GM20000 (cell line): ENCODE measurements around the gene USP53.
"Not testable (repeated sequence)": the region's sequence is repeated elsewhere in the genome, so short reads cannot be mapped to it uniquely, and the experiment has no call there.

Source experiments
- DNase-seq: peaks from one replicate; pipeline ENCODE4 v3.0.0; 2012; ENCODE audit warnings: low spot score
- TF ChIP-seq, protein P1 (sequence below): IDR thresholded peaks from 2 replicates; pipeline ENCODE4 v1.5.1; 2012; ENCODE audit warnings: mild to moderate bottlenecking, control low read depth; ENCODE audit errors: extremely low read depth, missing control alignments

Gene USP53

DNA sequence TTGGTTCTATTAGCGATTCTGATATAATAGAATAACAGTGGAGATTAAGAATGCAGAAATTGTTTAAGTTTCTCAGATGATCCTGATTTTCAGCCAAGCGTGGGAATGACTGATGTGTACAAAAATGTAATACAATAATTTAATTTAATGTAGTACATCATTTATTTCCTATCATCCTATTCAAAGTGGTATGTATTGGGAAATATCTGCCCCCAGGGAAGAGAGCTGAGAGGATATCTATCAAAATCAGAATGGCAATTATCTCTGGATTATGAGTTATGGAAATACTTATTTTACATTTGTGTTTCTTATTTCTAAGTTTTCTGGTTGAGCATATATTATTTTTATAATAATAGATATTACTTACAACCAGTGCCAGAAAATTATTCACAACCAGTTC, 105.5 kb downstream of the USP53 start:
- DNase-seq: no peak
- TF ChIP-seq, protein P1, sequence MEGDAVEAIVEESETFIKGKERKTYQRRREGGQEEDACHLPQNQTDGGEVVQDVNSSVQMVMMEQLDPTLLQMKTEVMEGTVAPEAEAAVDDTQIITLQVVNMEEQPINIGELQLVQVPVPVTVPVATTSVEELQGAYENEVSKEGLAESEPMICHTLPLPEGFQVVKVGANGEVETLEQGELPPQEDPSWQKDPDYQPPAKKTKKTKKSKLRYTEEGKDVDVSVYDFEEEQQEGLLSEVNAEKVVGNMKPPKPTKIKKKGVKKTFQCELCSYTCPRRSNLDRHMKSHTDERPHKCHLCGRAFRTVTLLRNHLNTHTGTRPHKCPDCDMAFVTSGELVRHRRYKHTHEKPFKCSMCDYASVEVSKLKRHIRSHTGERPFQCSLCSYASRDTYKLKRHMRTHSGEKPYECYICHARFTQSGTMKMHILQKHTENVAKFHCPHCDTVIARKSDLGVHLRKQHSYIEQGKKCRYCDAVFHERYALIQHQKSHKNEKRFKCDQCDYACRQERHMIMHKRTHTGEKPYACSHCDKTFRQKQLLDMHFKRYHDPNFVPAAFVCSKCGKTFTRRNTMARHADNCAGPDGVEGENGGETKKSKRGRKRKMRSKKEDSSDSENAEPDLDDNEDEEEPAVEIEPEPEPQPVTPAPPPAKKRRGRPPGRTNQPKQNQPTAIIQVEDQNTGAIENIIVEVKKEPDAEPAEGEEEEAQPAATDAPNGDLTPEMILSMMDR: no peak

DNA sequence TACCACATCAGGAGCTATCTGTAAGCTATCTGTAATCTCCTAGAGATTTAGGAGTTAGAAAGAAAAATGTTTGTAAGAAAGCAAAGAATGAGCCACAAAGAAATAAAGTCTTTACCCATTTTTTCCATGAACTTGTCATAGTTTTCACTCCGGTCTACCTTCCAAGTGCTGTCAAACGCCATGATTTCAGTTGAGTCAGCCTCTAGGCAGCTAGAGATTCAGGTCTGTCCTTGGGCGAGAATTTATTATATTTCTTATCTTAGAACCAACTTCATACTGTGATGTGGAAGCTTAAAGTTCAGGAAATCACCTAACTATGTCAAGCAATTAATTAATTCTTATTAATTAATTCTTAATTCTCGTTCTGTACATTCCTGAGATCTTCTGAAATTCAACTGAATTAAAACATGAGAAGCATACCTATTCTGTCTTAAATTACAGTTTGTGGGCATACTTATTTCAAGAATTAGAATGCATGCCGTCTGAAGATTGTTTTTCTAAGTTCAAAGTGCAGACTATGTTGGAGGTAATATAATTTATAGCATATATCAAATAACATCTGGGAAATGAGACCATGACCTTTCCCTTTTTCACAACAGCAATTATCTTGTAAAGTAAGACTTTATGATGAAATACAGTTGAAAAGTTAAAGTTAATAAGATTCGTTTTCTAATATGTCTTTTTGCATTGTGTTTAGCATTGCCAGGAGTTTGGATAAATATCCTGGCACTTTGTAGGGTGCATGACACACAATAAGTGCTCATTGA, 109.6 kb downstream of the USP53 start, which contains the start of gene FABP2:
Gene FABP2 (minus strand): TSS at position 218 of the 767 bp plus-strand sequence. CDS start 36 bp downstream, at position 182.
- no peak for DNase-seq
- TF ChIP-seq, protein P1: no peak

DNA sequence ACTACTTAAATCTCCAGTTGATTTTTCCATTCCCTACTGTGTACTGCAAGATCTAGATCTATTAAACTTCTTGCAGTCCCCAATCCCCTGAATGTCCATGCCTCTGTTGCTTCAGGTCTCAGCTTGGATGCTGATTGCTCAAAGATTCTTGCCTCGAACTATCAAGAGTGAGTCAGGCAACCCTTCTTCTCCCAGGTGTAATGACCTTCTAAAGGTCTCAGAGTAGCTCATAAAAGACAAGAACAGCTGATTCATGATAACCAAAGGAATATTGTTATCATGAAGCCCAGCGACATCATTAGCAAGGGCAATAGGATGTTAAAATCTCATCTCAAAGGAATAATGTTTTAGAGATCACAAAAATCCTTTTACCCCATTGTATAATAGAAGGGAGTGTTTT, 116.2 kb downstream of the USP53 start:
- DNase-seq: no peak
- TF ChIP-seq, protein P1: no peak

DNA sequence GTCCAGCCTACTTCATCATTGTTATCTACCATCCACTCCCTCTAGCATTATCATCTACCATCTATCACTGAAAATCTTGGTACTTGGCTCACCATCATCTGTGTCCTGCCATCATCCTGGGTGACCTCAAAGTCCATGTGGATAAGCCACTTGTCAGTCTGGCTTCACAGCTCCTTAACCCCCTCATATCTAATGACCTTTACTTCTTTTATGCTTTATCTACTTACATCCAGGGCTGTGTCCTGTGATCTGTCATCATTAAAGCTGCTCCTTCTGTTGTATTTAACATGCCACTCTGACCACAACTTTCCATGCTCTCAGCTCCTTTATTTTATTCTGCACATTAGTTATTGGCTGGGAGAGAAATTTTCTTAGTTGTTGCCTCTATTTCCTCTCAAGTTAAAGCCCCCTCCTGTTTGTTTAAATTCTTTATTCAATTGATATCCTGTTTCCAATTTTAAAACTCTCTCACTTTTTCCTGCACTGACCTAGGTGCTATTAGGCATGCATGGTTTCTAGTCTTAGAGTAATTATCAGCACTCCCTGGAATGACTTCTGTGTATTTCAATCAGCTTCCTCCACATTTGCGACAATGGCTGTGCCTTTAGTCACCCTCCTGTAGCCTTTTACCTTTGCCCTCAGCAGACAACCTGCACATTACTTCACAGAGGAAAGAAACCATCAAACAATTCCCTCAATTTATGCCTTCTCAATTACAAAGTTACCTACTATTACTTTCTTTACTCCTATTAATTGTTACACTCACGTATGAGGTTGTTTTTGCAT, 117.5 kb downstream of the USP53 start:
- TF ChIP-seq, protein P1: no peak

DNA sequence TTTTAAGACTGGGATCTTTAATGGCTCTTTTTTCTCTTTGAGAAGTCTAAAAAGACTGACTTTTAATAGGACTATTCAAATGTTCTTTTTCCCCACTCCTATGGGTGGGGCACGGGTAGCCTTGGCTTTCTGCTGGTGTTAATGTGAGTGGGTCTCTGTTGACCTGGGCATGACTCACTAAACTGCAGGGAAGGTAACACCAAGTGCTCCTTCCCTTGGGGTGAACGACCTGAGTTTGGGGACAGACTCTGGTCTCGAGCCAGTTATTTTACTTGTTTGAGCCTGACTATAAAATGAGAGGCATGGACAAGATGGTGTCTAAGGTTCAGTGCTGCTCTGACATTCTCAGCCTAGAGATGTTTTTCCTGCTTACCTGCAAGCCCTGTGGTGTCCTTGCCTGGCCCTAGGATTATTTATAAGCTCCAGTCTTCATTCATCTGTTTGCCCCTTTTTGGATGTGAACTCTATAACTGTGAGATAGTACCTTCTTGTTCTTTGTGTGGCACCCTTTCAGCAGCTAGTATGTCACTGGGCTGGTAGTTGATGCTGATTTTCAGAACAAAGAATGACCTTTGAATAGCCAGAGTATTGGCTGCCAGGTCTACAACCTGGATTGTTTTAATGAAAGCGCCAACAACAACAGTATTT, 123.9 kb downstream of the USP53 start:
- not testable (repeated sequence) for DNase-seq

More for the DNA sequence above, 117.5 kb downstream of the USP53 start:
- no peak for DNase-seq

DNA sequence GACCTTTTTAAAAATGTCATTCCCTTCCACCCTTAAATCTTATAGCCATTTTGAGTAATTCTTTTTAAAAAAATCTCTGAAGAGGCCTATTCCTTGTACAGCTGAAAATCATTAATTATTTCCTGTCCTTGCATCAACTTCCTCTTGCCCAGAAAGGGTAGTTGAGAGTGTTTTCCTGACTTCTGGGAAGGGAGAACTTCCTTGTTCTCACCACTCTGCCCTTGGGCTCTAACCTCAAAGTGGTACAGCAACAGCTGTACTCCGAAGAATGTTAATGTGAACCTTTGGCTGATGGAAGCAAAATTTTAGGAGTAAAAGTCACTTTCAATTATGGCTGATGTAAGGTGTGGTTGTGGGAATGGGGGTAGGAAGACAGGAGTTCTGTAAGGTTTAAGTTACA, 124.5 kb downstream of the USP53 start:
- DNase-seq: no peak
- TF ChIP-seq, protein P1: no peak

DNA sequence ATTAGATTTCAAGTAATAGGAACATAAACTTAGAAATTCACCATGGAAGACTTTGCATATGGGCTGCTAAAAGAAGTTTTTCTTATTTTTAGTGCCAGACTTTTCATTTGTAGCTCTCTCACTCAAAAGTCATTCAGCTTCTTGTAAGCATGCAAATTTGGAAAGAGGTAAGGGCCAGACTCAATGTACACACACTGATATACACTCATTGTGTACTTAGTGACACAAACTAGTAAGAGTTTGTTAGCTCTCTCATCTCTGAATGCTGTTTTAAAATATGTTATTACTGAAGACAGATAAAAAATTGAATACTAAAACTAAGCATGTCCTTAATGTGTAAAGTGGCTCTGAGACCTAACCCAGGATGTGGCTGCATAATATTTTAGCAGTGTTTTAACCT, 127.4 kb downstream of the USP53 start:
- DNase-seq: not testable (repeated sequence)

DNA sequence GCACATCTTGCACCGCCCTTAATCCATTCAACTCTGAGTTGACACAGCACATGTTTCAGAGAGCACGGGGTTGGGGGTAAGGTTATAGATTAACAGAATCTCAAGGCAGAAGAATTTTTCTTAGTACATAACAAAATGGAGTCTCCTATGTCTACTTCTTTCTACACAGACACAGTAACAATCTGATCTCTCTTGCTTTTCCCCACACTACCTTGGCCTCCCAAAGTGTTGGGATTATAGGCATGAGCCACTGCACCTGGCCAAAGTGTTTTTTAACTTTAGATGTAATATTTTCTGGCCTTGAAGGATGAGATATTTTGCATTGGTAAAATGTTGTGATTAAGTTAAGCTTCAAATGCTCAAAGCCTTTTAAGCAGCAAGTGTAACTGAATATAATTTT, 130.8 kb downstream of the USP53 start:
- DNase-seq: not testable (repeated sequence)
